ENCODE results near the gene RAD1.

The RAD1 gene

GRCh38 chr5:34859253-34859652, 56.1 kb downstream of the RAD1 start:
- no peak for TF ChIP-seq CTCF (IDR thresholded peaks at IDR 0.05)

- TF ChIP-seq CTCF (IDR thresholded peaks at IDR 0.05) = no peak
Measured at GRCh38 chr5:34858790-34859189, 56.5 kb downstream of the RAD1 start.

- no peak for TF ChIP-seq CTCF (IDR thresholded peaks at IDR 0.05)
Measured at GRCh38 chr5:34857894-34858293, 57.4 kb downstream of the RAD1 start.

GRCh38 chr5:34857161-34857560, 58.1 kb downstream of the RAD1 start:
- TF ChIP-seq CTCF (IDR thresholded peaks at IDR 0.05) = no peak
